ENCODE results near the gene OMP. TPM values are rescaled to one million over a fixed set of nuclear protein-coding genes. Genes with fewer than 3 reads are reported as not detected.
"Not testable (repeated sequence)": the region's sequence is repeated elsewhere in the genome, so short reads cannot be mapped to it uniquely, and the experiment has no call there.

OMP gene, protein sequence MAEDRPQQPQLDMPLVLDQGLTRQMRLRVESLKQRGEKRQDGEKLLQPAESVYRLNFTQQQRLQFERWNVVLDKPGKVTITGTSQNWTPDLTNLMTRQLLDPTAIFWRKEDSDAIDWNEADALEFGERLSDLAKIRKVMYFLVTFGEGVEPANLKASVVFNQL
- under 1 TPM in 1 of 3 donors, not detected in 2; 0.25 TPM for polyA plus RNA-seq (ENCODE audit: insufficient read length in 3 of 3)

DNA sequence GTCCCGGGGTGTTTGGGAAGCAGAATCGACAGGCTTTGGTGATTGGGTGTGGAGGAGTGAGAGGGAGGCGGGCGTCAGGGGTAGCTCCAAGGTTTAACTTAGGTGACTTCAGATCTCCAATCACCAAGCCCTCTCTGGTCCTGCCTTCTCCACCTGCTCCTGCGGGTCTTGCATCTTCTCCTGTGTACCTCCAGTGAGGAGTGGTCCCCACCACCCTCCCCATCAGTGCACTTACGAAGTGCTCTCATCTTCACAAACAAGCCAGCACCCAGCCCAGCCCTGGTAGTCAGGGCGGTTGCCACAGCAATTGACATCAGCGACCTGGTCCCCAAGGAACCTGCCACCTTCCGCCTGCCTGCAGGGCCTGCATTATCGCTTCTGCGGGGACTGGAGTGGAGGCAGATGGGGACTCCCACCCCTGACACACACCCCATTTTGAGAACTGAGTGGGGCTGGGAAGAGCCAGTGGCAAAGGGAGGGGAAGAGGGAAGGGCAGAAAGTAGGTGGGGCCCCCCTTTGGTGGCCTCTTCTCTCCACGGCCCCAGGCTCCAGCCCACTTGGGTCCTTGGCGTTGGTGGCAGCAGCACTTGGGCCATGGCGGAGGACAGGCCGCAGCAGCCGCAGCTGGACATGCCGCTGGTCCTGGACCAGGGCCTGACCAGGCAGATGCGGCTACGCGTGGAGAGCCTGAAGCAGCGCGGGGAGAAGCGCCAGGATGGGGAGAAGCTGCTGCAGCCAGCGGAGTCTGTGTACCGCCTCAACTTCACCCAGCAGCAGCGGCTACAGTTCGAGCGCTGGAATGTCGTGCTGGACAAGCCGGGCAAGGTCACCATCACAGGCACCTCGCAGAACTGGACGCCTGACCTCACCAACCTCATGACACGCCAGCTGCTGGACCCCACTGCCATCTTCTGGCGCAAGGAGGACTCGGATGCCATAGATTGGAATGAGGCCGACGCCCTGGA is at the start of gene OMP:
Gene OMP, plus strand, starts transcription at position 595 of the 965 bp plus-strand sequence. Its CDS starts 0 bp downstream, at position 595.
- DNase-seq (ENCODE audit: low read depth in 3 of 3, low spot score in 2 of 3), result no peak

GRCh38 chr11:77053217-77054015 is 49.2 kb upstream of the OMP start:
- no peak for DNase-seq (ENCODE audit: low read depth in 3 of 3, low spot score in 2 of 3)

- no peak for DNase-seq (ENCODE audit: low read depth in 3 of 3, low spot score in 2 of 3)
These were observed 48.6 kb upstream of the OMP start for GRCh38 chr11:77054084-77054483.

GRCh38 chr11:77055101-77055561 is 47.5 kb upstream of the OMP start:
- DNase-seq (ENCODE audit: low read depth in 3 of 3, low spot score in 2 of 3), result no peak

DNA sequence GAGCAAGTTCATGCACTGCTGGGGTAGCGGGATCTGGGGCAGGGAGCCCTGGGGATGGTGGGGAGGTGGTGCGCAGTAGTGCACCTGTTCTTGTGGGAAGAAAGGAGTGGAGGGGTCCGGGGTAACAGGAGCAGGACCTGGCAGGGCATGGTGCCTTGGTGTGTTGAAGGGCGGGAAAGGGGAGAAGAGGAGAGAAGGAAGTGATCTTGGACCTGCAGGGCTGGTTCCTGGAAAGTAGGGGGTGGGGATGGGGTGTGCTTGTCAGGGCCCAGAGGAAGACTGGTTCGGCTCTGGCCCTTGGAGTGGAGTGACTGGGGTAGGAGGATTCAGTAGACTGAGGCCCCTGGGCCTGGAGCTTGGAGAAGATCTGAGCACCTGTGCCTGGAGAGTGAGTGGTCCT is 46.7 kb upstream of the OMP start:
- no peak for DNase-seq (ENCODE audit: low read depth in 3 of 3, low spot score in 2 of 3)

- no peak for DNase-seq (ENCODE audit: low read depth in 3 of 3, low spot score in 2 of 3)
These were observed 45.7 kb upstream of the OMP start for GRCh38 chr11:77056814-77057402.

DNA sequence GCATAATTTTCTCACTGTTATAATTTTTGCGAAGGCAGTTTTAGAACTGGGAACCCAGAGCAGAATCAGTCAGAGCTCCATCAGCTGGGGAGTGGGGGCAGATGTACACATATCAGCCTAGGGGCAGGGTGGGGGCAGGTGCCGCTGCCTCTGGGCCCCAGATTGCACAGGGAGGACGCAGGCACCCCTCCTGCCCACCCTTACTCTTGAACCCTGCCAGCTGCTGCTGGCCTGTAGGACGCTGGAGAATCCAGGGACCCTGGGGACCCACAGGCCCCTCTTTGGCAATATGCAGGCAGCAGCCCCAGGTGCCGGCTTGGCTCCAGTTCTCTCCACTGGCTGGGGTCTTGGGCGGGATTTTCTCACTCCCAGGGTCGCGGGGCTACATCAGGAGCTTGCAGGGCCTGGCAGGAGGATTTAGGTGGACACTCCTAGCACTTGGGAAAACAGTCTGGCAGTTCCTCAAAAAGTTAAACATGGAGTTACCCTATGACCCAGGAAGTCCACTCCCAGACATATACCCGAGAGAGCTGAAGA is 44.6 kb upstream of the OMP start:
- DNase-seq (ENCODE audit: low read depth in 3 of 3, low spot score in 2 of 3), result no peak

DNA sequence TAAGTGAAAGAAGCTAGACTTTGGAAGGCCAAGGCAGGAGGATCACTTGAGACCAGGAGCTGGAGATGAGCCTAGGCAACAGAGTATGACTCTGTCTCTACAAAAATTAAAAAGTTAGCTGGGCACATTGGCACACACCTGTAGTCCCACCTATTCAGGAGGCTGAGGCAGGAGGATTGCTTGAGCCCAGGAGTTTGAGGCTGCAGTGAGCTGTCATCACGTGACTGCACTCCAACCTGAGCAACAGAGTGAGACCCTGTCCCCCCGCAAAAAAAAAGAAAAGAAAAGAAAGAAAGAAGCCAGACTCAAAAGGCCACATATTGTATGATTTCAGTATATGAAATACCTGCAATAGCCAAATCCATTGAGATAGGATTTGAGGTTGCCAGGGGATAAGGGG is 43.7 kb upstream of the OMP start:
- DNase-seq (ENCODE audit: low read depth in 3 of 3, low spot score in 2 of 3), result no peak

- no peak for DNase-seq (ENCODE audit: low read depth in 3 of 3, low spot score in 2 of 3)
These were observed 42.8 kb upstream of the OMP start for GRCh38 chr11:77059806-77060205.

DNA sequence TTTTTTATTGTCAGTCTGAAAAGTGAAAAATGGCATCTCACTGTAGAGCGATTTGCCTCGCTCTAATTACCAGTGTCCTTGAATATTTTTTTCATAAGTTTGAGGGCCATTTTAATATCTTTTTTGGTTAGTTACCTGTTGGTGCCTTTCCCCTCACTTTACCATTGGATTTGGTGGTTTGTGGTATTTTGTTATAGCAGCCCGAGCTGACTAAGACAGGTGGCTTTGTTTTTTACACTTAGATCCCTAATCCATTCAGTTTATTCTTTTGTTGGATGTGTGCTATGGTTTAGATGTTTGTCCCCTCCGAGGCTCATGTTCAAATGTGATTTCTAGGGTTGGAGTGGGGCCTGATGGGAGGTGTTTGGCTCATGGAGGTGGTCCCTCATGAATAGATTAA is 42.4 kb upstream of the OMP start:
- no peak for DNase-seq (ENCODE audit: low read depth in 3 of 3, low spot score in 2 of 3)

- not testable (repeated sequence) for DNase-seq (ENCODE audit: low read depth in 3 of 3, low spot score in 2 of 3)
These were observed 41.4 kb upstream of the OMP start for GRCh38 chr11:77061258-77061657.

- DNase-seq (ENCODE audit: low read depth in 3 of 3, low spot score in 2 of 3), result no peak
These were observed 39.7 kb upstream of the OMP start for GRCh38 chr11:77062924-77063323.

- DNase-seq (ENCODE audit: low read depth in 3 of 3, low spot score in 2 of 3), result no peak
These were observed 39.2 kb upstream of the OMP start for GRCh38 chr11:77063407-77063806.

DNA sequence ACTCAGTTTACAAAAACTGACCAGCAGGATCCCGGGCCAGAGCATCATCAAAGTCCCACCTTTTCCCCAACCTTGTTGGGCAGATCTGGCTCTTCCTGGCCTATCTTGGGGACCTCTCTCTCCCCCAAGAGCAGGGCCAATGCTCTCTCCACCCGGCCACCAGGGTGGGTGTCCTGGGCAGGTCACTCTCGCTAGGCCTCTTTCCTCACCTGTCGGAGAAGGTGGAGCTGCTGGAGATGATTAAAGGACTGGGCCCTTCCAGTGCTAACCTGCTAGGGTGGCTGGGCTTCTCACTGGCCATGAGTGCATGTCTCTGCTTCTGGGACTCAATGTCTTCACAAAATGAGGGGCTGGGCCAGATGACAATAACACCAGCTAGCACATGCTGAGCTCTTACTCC is 38.8 kb upstream of the OMP start:
- DNase-seq (ENCODE audit: low read depth in 3 of 3, low spot score in 2 of 3), result no peak

GRCh38 chr11:77064648-77065217 is 37.9 kb upstream of the OMP start:
- DNase-seq (ENCODE audit: low read depth in 3 of 3, low spot score in 2 of 3), result no peak

- DNase-seq (ENCODE audit: low read depth in 3 of 3, low spot score in 2 of 3), result no peak
These were observed 36.8 kb upstream of the OMP start for GRCh38 chr11:77065878-77066228.

GRCh38 chr11:77066229-77067042 is 36.2 kb upstream of the OMP start, which contains the start of gene CAPN5:
TSS of gene CAPN5 (plus strand) at chr11:77066971. CDS start at chr11:77084887, 17,916 bp downstream.
- peak; percentile 79 to 85 (median 84) for DNase-seq (ENCODE audit: low read depth in 3 of 3, low spot score in 2 of 3)

GRCh38 chr11:77067861-77068443 is 34.7 kb upstream of the OMP start:
- DNase-seq (ENCODE audit: low read depth in 3 of 3, low spot score in 2 of 3), result no peak
